K562 (cell line): ENCODE results near the gene HSDL2. TPM values are rescaled to one million over a fixed set of nuclear protein-coding genes. Genes with fewer than 3 reads are reported as not detected.

Source experiments
- CBX8 ChIP-seq: fragments of 200-600 bp; sonication (generic); IDR thresholded peaks from 2 replicates; pipeline ENCODE4 v1.6.1; 2012; ENCODE audit warnings: borderline replicate concordance, mixed run types, low read depth, mild to moderate bottlenecking, moderate library complexity, mixed read lengths, low read length, control low read depth, inconsistent platforms; ENCODE audit not compliant: poor library complexity, severe bottlenecking; ENCODE audit errors: extremely low read depth
- CREB3 ChIP-seq: fragments of 450-650 bp; conservative IDR thresholded peaks from 2 replicates; pipeline ENCODE4 v1.6.1; 2016; ENCODE audit warnings: missing genetic modification characterization, low read depth, mild to moderate bottlenecking, missing compliant biosample characterization, moderate library complexity
- CREB3L1 ChIP-seq: fragments of 450-650 bp; IDR thresholded peaks from 2 replicates; pipeline ENCODE4 v1.6.1; 2014; ENCODE audit warnings: low read depth, mild to moderate bottlenecking, moderate library complexity, borderline replicate concordance
- CSDE1 ChIP-seq, 2 experiments: fragments of 450-650 bp; IDR thresholded peaks; 2 replicates each; pipeline ENCODE4 v1.6.1; 2016; ENCODE audit warnings: mild to moderate bottlenecking in 1 of 2
- EP300 ChIP-seq: IDR thresholded peaks from 2 replicates; pipeline ENCODE4 v1.6.1; 2012; ENCODE audit warnings: low read length, improper control_type of control experiment
- EP400 ChIP-seq: fragments of 450-650 bp; IDR thresholded peaks from 2 replicates; pipeline ENCODE4 v1.6.1; 2017; ENCODE audit warnings: antibody characterized with exemption, mild to moderate bottlenecking, moderate library complexity
- FIP1L1 ChIP-seq: fragments of 200-400 bp; formaldehyde crosslinking; IDR thresholded peaks from 2 replicates; pipeline ENCODE4 v1.6.1; 2018; ENCODE audit warnings: mild to moderate bottlenecking, low read depth, low read length; ENCODE audit not compliant: poor library complexity, severe bottlenecking
- GATAD2A ChIP-seq: fragments of 450-650 bp; IDR thresholded peaks from 2 replicates; pipeline ENCODE4 v1.6.1; 2017
- HSF4 ChIP-seq: fragments of 250-450 bp; sonication (Bioruptor Pico); IDR thresholded peaks from 2 replicates; pipeline ENCODE4 v2.1.2; 2022; ENCODE audit warnings: mild to moderate bottlenecking, moderate library complexity, borderline replicate concordance
- JUND ChIP-seq, 2 experiments: IDR thresholded peaks; 2 replicates in 1 of 2; 3 replicates in 1 of 2; pipeline ENCODE4 v1.6.1; 2011; ENCODE audit warnings: borderline replicate concordance in 2 of 2, low read depth in 2 of 2, low read length in 2 of 2, improper control_type of control experiment in 1 of 2, missing biosample characterization in 1 of 2, missing genetic modification characterization in 1 of 2, missing genetic modification reagents in 1 of 2
- KDM1A ChIP-seq, 2 experiments: fragments of 450-650 bp; IDR thresholded peaks; 2 replicates each; pipeline ENCODE4 v1.6.1; 2016; ENCODE audit warnings: mild to moderate bottlenecking in 2 of 2
- NFIX ChIP-seq: fragments of 250-450 bp; sonication (Bioruptor Pico); IDR thresholded peaks from 2 replicates; pipeline ENCODE4 v1.4.0; 2020; ENCODE audit warnings: low read depth, mild to moderate bottlenecking, moderate library complexity
- PURB ChIP-seq: sonication (generic); formaldehyde crosslinking; IDR thresholded peaks from 2 replicates; pipeline ENCODE4 v1.9.0; 2021; ENCODE audit warnings: low read depth, mild to moderate bottlenecking, missing genetic modification reagents
- RUNX1 ChIP-seq: sonication (generic); IDR thresholded peaks from 2 replicates; pipeline ENCODE4 v1.6.1; 2016; ENCODE audit warnings: antibody characterized with exemption, low read depth
- TCF3 ChIP-seq: sonication (generic); formaldehyde crosslinking; IDR thresholded peaks from 2 replicates; pipeline ENCODE4 v1.4.0; 2020; ENCODE audit warnings: mild to moderate bottlenecking, missing genetic modification reagents
- U2AF1 ChIP-seq: fragments of 200-400 bp; formaldehyde crosslinking; optimal IDR thresholded peaks from 2 replicates; pipeline ENCODE3; 2017; ENCODE audit warnings: mild to moderate bottlenecking, low read depth, low read length, moderate library complexity
- ZC3H11A ChIP-seq: IDR thresholded peaks from 2 replicates; pipeline ENCODE4 v1.6.1; 2012; ENCODE audit warnings: low read depth, low read length, improper control_type of control experiment
- ZNF121 ChIP-seq: sonication (generic); formaldehyde crosslinking; conservative IDR thresholded peaks from 2 replicates; pipeline ENCODE4 v1.8.0; 2022; ENCODE audit warnings: missing genetic modification reagents
- ZNF644 ChIP-seq: fragments of 200-800 bp; sonication (Bioruptor generic); IDR thresholded peaks from 2 replicates; pipeline ENCODE4 v1.6.1; 2016; ENCODE audit warnings: low read depth, missing genetic modification characterization, missing compliant biosample characterization
- ZNF668 ChIP-seq: fragments of 250-450 bp; sonication (Bioruptor Pico); IDR thresholded peaks from 2 replicates; pipeline ENCODE4 v1.8.0; 2022; ENCODE audit warnings: mild to moderate bottlenecking, inconsistent platforms
- ZNF696 ChIP-seq: fragments of 250-450 bp; sonication (Bioruptor Pico); conservative IDR thresholded peaks from 2 replicates; pipeline ENCODE4 v1.4.0; 2020; ENCODE audit warnings: mild to moderate bottlenecking, moderate library complexity
- ZNF764 ChIP-seq: fragments of 250-450 bp; sonication (Bioruptor Pico); IDR thresholded peaks from 2 replicates; pipeline ENCODE4 v1.4.0; 2020; ENCODE audit warnings: low read depth, mild to moderate bottlenecking, moderate library complexity
- polyA plus RNA-seq, 8 experiments: library from polyadenylated mRNA; depleted of rRNA in 4 of 8; stranded (reverse) in 5 of 8; unstranded in 3 of 8; fragments of >200 nt; fragmentation: Nextera tagmentation in 2 of 8; fragmentation: Illumina TruSeq in 1 of 8; extraction: Ambion mirVana in 2 of 8; extraction: Trizol in 1 of 8; gene quantifications; 2 replicates each; pipeline versions ENCODE4 v1.2.1 to v1.2.3, GENCODE V29; 2011 to 2014; ENCODE audit warnings: inconsistent platforms in 1 of 8, missing spikeins in 1 of 8
- total RNA-seq, 7 experiments: library from RNA; depleted of rRNA in 6 of 7; stranded (reverse); fragments of >200 nt in 6 of 7; fragmentation: Illumina TruSeq in 2 of 7; extraction: Trizol in 2 of 7; gene quantifications; 2 replicates each; pipeline versions ENCODE4 v1.2.1 to v1.2.3, GENCODE V29; 2011 to 2021; ENCODE audit warnings: low replicate concordance in 1 of 7
- TF ChIP-seq, protein P1 (sequence below), 2 experiments: fragments of 450-650 bp; conservative IDR thresholded peaks; 2 replicates each; pipeline ENCODE4 v1.6.1; 2017; ENCODE audit warnings: mild to moderate bottlenecking in 2 of 2, moderate library complexity in 2 of 2

Gene HSDL2
- total and polyA plus RNA-seq, 9 of the 15 experiments (the other 6 are each of a cell fraction or from before 2014, with no cell fraction given), result 22.8 to 74.1 (median 35.6) TPM

GRCh38 chr9:112377087-112377486 is 2.8 kb upstream of the HSDL2 start (continued):
- TF ChIP-seq ZNF764 (CRISPR knock-in tag) (no peak), CREB3L1 (no peak), TCF3 (CRISPR knock-in tag) (no peak), U2AF1 (no peak), CBX8 (no peak), FIP1L1 (no peak), ZNF121 (CRISPR knock-in tag) (peak; percentile 85), GATAD2A (peak; percentile 66; the same call in 1 of the 2 replicates), EP400 (0 out of 2 replicates have a peak, but pooled peaks have one; percentile 6), ZC3H11A (no peak), NFIX (CRISPR knock-in tag) (no peak), JUND (IDR thresholded peaks at IDR 0.05; ENCODE audit: borderline replicate concordance, low read depth, low read length) (no peak), JUND (tag; IDR thresholded peaks at IDR 0.05; ENCODE audit: borderline replicate concordance, low read depth, low read length) (peak; percentile 27; the same call in 1 of the 3 replicates), ZNF668 (CRISPR knock-in tag) (0 out of 2 replicates have a peak, but pooled peaks have one; percentile 33), KDM1A (IDR thresholded peaks at IDR 0.05) (no peak), ZNF696 (CRISPR knock-in tag) (no peak), PURB (CRISPR knock-in tag) (no peak), ZNF644 (tag) (0 out of 2 replicates have a peak, but pooled peaks have one; percentile 75), CSDE1 (IDR thresholded peaks at IDR 0.05) (no peak; a peak in 1 of 4 replicates), HSF4 (CRISPR knock-in tag) (no peak), EP300 (0 out of 2 replicates have a peak, but pooled peaks have one; percentile 5), RUNX1 (no peak), CREB3 (peak; percentile 83)
- TF ChIP-seq, protein P1, sequence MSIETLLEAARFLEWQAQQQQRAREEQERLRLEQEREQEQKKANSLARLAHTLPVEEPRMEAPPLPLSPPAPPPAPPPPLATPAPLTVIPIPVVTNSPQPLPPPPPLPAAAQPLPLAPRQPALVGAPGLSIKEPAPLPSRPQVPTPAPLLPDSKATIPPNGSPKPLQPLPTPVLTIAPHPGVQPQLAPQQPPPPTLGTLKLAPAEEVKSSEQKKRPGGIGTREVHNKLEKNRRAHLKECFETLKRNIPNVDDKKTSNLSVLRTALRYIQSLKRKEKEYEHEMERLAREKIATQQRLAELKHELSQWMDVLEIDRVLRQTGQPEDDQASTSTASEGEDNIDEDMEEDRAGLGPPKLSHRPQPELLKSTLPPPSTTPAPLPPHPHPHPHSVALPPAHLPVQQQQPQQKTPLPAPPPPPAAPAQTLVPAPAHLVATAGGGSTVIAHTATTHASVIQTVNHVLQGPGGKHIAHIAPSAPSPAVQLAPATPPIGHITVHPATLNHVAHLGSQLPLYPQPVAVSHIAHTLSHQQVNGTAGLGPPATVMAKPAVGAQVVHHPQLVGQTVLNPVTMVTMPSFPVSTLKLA (conservative IDR thresholded peaks at IDR 0.05), result peak in 1 of 2 experiments; percentile 56; a peak in 2 of 4 replicates
- TF ChIP-seq, all 486 proteins: peak for 44
